Skin epidermis (tissue), 12 donors: Measurements from ENCODE around the gene NODAL.

Source experiments
- H3K27ac ChIP-seq, 21 experiments: fragments of 200-600 bp; sonication (generic) in 11 of 21; one replicate each; pipeline ENCODE4 v1.5.0; 2020; ENCODE audit warnings: mild to moderate bottlenecking in 3 of 21, inconsistent platforms in 2 of 21, moderate library complexity in 2 of 21
- H3K4me3 ChIP-seq, 7 experiments: fragments of 200-600 bp; sonication (generic) in 2 of 7; one replicate each; pipeline ENCODE4 v1.5.0; 2020; ENCODE audit warnings: inconsistent platforms in 2 of 7, mild to moderate bottlenecking in 2 of 7, moderate library complexity in 1 of 7

Gene NODAL

DNA sequence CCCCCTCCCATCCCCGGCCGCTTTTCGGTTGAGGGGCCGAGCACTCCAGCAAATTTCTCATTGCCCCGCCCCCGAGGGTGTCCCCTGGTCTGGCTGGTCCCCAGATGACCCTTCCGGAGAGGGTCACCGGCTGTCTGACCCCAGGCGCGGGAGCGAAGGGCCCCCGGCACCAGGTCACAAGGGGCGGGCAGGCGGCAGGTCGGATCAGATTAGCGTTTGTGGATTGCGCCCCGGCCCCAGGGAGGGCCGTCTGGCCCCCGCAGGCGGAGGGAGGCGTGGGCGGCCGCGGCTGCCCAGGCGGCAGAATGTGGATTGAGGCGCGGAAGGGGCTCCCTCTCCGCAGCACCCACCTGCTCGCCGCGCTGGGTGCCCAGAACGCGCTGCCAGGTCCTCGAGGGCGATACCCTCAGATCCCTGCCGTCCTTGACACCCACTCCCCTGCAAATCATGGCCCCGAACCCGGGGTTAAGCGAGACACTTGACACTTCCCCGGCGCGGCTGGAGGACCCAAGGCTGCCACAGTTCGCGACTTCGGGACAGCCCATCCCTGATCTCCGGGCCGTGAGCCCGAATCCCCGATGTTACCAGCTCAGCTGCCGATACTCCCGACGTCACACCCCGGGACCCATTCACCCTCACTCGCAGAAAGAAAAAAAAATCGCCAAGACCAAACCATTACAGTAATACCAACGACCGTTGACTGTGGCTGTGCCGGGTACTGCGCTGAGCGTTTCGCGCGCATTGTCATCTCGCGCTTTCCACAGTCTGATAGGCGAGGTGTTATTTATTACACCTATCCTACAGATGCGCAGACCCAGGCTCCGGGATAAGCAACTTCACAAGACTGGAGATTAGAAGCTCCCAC is 953 bp downstream of the NODAL start:
- no peak overlapping the region for H3K27ac ChIP-seq
- peak overlapping the region in 3 of 7 experiments; percentile 4 to 27 (median 5) for H3K4me3 ChIP-seq

DNA sequence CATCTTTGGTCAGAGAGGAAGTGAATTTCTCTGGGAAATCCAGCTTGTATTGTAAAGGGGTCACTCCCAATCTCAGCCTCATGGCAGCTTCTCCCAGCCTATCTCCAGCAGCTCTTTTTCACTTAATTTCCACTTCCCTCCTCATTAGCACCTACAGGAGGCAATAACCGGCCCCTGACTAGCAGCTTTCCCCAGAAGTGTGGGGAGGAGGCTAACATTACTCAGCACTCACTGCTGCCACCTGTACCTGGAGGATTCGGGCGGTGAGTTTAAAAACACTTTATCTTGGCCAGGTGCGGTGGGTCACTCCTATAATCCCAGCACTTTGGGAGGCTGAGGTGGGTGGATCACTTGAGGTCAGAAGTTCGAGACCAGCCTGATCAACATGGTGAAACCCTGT is 3.8 kb downstream of the NODAL start:
- Histone ChIP-seq H3K27ac (no peak overlapping the region), H3K4me3 (no peak overlapping the region)

DNA sequence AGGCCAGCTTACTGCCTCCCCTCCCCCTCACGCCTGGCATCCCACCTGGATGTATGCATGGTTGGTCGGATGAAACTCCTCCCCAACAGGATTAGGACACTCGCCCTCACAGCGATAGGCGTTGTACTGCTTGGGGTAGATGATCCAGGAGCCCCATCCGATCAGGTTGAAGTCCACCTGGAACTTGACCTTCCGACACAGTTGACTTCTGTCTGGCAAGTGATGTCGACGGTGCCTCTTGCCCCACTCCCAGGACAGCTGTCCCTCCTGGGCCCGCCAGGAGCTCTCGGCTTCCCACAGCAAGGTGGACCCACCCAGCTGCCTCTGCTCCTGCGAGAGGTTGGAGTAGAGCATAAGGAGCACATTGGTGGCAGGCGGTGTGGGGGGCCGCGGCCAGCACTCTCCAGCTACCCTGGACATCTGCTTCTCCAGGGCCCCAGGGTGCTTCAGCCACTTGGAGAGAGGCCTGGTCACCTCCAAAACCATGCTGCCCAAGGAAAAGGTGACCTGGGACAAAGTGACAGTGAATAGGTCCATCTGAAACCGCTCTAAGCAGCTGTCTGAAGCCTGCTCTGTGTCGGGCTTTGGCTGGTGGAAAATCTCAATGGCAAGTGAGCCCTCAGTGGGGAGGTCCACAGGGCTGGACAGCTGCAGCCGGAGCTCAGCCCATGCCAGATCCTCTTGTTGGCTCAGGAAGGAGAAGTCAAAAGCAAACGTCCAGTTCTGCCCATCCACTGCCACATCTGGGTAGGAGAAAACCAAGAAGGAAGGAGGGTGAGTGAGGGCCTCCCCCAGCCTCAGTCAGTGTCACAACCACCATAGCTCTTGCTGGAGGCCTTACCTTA is 6.0 kb downstream of the NODAL start:
- Histone ChIP-seq H3K27ac (no peak overlapping the region), H3K4me3 (no peak overlapping the region)

DNA sequence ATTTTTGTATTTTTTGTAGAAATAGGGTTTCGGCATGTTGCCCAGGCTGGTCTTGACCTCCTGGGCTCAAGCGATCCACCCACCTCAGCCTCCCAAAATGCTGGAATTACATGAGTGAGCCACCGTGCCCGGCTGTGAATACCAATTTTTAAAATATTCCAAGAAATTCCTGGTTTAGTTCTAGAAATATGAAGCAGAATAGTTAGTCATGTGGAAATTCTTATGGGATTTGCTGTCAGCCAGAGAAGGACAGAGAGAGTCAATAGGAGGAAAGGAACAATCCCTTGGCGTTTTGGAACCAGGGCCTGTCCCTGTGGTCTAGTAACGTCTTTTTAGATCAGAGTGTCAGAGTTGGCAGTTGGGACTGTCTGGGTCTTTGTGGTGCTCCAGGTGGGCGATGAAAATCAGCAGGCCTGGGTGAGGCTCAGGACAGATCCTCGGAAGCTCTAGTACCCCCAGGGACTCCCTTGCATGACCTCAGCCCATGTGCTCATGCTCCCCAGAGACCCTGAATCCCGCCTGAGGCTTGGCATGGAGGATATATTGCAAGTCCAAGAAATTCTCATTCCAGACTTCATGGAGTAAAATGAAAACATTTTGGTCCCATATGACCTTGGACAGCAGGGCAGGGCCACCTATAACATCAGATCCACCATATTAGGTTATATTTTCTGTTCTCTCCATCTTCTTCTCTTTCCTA is 7.8 kb downstream of the NODAL start:
- H3K4me3 ChIP-seq = no peak overlapping the region
- no peak overlapping the region for H3K27ac ChIP-seq

DNA sequence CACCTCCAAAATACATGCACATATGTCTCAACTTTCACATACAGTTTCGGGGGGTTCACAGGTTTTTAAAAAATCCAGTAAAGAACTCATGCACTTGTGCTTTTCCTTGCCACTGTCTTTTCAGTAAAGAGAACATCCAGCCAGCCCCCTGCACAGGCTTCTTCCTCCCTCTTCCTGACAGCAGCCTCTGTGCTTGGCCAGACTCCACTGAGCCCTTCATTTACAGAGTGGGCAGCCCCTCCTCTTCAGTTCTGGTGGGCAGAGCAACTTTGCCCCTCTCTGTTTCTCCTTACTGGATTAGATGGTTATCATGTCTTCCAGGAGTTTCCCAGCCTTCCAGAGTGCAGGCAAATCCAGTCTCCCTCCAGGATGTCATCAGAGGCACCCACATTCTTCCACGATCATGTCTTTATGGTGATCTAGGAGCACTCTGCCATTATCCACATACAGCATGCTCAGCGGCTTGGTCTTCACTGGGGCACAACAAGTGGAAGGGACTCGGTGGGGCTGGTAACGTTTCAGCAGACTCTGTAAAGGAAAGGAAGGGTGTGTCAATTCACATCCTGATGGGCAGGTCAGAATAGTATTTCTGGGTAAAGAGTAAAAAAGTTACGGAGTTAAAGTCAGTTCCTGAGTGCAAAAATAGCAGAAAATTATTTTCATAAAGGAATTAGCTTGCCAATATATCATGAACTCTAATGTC is 8.8 kb downstream of the NODAL start:
- H3K27ac ChIP-seq = peak overlapping the region in 3 of 21 experiments; percentile 20 to 48 (median 38)

DNA sequence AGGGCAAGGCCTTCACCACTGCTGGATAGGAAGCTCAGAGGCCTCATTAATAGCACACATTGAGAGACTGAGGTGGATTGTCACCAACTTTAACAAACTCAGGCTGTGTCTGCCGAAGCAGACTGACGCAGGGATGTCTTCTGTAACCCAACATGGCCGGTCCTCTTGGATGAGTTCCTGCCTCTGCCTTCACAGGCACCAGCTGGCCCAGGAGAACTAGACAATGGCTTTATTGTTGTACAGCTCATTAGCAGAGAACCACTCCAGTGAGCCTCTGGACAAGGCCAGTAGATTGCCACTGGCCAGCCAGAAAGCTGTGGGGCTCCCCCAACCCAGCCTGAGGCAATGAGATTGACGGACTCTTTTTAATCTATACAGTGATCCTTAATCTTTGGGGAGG is 9.4 kb downstream of the NODAL start:
- no peak overlapping the region for H3K4me3 ChIP-seq
- H3K27ac ChIP-seq = peak overlapping the region in 2 of 21 experiments; percentile 2 to 9

More for the DNA sequence above, 8.8 kb downstream of the NODAL start:
- H3K4me3 ChIP-seq = no peak overlapping the region

DNA sequence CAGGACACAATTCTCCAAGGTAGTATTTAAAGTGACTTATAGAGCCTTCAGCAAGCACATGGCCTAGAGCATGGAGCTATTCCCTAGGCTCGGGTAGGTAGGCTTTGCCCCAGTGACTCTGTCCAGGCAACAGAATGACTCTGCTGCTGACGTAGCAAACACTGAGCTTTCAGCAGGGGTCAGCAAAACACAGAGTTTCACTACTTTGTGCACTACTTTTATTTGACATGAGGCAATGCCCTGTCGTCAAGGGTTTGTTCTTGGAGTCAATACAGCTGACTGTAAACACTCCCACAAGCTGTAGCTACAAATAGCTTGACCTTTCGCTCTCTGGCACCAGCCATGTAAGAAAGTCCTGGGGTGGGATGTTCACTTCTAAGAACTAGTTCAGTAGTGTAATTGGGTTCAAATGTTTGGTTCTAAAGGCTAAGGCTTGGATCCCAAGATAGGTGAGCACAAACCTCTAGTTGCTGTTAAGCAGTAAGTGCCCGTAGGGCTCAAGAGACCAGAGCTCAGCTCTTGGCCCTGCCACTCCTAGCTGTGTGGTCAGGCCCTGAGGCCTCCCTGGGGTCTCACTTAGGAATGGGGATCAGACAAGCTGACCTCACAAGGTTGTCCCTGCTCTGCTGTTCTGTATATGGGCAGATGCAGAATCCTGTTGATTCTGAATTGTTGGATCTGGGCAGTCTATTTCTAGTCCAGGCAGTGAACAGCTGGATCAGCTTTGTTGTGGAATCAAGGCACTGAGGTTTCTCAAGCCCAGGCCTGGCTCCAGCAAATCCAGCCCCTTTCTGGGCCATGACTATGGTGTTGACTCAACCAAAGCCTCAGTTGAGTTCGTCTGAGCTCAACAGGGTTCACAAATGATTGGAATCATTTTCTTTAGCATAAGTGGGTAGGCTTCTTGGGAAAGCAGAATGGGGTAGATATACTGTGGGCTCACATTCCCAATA is 10.7 kb downstream of the NODAL start:
- peak overlapping the region in 5 of 21 experiments; percentile 24 to 46 (median 43) for H3K27ac ChIP-seq
- no peak overlapping the region for H3K4me3 ChIP-seq

DNA sequence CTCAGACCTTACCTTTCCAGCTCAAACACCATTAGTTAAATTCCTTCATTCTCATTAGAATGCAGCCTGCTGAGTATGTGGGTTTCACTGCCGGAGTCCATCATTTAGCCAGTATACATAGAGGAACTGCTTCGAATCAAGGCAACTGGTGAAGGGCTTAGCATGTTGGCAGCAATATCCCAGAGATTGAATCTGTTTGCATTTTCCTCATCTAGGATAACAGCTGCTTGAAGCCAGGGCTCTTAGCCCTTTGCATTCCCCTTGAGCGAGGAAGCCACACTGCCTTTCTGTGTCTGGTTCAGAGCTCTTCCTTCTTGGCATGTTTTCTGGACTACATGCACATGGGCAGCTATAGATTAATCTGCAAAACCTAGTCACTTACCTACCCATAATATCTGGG is 14.7 kb downstream of the NODAL start:
- Histone ChIP-seq H3K27ac (no peak overlapping the region), H3K4me3 (no peak overlapping the region)

DNA sequence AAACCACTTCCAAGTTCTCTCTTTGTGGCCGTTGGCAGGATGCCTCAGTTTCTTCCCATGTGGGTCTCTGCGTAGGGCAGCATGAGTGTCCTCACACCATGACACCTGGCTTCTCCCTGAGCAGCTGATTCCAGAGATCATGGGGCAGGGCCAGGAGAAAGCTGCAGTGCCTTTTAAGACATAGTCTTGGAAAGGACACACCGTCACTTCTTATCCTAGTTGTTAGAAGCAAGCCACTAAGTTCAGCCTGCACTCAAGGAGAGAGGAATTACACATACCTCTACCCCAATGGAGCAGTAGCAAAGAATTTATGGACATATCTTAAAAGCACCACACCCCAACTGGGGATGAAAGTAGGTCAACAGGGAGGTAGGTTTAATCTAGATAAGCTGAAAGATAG is 16.4 kb downstream of the NODAL start:
- Histone ChIP-seq H3K4me3 (no peak overlapping the region), H3K27ac (no peak overlapping the region)

DNA sequence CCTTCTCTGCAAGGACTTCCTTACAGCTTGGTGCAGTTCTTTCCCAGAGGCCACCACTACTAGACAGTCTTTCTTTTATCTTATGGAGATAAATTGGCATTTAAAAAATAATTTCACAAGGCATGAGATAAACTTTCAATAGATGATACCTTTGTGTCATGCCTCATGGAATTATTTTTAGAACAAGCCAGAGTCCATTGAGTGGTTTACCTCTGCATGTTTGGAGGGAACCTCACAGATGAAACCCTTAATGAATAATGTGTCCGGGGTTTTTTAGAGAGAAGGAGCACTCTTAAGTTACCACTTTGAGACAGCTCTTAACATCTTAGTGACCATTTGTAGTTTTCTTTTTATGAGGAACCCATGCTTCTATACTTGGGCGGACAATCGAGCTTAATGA is 17.2 kb downstream of the NODAL start:
- no peak overlapping the region for H3K4me3 ChIP-seq
- no peak overlapping the region for H3K27ac ChIP-seq

DNA sequence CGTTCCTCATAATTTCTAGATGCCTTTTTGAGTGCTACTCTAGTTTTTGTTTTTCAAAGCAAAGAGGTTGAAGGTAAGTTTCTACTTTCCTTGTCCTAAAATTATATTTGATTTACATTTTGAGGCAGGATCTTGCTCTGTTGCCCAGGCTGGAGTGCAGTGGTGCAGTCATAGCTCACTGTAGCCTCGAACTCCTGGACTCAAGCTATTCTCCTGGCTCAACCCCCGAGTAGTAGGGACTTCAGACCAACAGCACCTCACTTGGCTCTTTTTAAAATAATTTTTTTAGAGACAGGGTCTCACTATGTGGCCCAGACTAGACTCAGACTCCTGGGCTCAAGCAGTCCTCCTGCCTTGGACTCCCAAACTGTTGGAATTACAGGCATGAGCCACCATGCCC is 22.8 kb downstream of the NODAL start:
- no peak overlapping the region for H3K4me3 ChIP-seq
- no peak overlapping the region for H3K27ac ChIP-seq

DNA sequence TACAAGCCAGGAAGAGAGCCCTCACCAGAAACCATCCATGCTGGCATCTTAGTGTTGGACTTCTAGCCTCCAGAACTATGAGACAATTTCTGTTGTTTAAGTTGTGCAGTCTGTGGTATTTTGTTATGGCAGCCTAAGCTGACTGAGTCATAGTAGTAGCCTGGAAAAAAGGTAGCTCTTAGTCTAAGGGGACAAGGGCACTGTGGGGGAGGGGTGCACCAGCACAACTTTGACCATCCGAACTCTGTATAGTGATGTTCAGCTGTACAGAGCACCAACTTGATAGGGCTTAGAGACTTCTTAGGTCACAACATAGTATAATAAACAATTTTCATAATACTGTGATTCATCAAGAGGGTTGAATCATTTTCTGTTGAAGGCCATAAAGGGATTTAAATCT is 23.3 kb downstream of the NODAL start:
- H3K27ac ChIP-seq = no peak overlapping the region

DNA sequence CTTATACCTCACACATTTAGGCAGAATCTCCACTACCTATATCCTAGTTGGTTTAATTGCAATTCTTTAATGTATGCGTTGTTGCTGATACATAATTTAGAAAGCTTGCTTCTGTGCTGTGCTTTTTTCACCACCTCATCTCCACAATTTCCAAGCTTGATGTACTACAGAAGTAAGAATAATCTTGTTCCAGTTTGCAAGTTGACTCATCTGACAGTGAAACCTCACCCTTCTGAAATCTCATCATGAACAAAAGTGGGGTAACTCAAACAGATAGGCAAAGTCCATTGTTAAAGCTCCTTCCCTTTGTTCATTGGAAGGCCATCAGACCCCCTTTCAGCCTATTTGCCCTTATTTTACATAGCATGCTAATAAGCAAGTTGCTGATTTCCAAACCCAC is 23.9 kb downstream of the NODAL start:
- Histone ChIP-seq H3K27ac (no peak overlapping the region), H3K4me3 (no peak overlapping the region)

More for the DNA sequence above, 23.3 kb downstream of the NODAL start:
- no peak overlapping the region for H3K4me3 ChIP-seq

DNA sequence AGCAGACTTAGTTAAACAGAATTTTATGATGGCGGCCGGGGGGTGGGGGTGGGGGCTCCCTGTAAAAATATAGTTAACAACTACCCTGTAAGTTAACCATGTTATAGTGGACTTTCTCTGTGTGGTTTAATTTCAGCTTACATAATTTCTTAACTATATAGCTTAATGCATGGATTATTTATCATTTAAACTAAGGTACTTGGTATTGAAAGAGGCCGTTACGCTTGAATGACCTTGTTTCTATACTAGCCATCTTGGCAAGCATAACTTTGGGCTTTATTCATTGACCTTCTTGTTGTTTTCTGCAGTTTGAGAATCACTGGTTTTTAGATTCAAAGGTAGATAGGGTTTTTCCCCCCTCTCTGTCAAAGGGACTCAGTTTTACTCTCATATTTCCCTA is 29.1 kb downstream of the NODAL start:
- H3K4me3 ChIP-seq = no peak overlapping the region
- H3K27ac ChIP-seq = no peak overlapping the region

DNA sequence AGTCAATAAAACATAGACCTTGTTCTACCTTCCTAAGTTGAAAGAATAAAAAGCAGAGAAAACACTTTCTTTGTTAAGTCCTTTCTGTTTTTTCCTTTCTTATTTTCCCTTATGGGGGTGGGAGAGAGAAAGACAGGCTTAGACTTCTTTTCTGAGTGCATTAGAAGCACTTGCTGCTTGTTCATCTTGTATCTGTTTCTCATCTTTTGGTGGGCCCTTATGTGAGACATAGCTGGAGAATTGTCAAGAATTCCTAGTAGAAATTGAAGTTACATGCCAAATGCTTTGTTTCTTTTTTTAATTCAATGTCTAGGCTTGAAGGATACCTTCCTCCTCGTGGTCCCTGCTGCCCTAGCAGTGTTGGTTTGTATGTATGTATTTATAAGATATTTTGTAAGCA is 30.9 kb downstream of the NODAL start:
- no peak overlapping the region for H3K4me3 ChIP-seq
- no peak overlapping the region for H3K27ac ChIP-seq

DNA sequence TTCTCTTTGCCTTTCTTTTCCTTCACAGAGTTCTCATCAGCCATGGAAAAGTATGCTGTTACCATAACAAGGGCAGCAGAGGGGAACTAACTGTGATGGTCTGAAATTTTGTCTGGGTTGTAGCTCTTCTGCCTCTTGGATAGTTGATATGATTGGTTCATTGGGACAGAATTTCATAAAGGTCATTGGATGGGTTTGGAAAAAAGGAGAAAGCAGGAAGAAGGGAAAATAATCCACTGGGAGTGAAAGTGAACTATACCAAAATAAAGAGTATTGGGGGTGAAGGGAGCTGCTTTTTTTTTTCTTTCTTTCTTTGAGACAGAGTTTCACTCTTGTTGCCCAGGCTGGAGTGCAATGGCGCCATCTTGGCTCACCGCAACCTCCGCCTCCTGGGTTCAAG is 31.7 kb downstream of the NODAL start:
- Histone ChIP-seq H3K27ac (no peak overlapping the region), H3K4me3 (no peak overlapping the region)

DNA sequence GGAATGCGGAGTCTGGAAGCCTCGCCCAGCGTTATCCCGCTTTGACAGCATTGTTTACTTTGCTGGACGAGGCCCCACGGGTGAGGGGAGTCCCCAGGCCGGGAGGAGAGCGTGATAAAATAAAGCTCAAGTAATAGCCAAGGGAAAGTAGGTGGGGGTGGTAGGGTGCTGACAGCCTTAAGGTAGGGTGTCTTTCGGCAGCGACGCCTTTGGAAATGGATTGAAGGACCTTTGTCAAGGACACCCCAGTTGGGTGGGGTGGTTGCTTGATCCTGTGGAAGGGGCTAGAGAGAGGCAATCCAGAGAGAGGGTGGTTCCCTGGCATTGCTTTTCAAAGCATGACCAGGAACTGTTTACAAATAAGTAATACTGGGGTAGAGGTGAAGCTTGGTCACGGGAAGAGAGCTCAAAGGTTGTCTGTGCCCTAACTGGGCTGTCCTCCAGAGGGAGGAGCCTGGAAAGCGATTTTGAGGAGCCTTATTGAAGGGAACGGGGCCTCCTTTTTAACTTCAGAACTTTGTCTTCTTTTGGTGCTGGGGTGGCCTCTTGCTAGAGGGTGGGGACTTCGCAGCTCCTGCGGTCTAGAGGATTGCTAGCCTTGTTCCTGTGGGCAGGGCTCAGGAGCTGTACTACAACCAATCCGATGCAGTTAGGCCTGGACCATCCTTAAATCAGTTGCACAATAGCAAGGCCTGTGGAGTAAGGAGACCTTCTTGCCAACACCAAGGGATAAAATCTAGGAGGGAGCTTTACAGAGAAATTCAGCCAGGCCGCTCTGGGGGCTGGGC is 36.2 kb downstream of the NODAL start:
- peak overlapping the region; percentile 86 to 100 (median 94) for H3K4me3 ChIP-seq

DNA sequence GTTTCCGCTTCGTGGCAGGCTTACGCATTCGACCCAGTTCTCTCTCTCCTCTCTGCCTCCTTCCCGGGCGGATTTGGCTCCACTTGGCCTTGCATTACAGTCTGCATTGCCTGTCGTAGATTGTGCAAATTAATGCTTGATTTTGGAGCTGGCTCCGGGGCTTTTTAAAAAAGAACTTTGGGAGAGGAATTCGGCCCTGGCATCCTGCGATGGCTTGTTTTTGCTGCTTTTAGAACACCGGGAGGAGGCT is 36.8 kb downstream of the NODAL start:
- Histone ChIP-seq H3K4me3 (peak overlapping the region; percentile 86 to 100 (median 94)), H3K27ac (peak overlapping the region; percentile 89 to 99 (median 96))

More for the DNA sequence above, 36.2 kb downstream of the NODAL start:
- H3K27ac ChIP-seq = peak overlapping the region; percentile 89 to 99 (median 96)
